ENCODE data around the gene PTGER1. TPM values are rescaled to one million over a fixed set of nuclear protein-coding genes. Genes with fewer than 3 reads are reported as not detected.

PTGER1 gene
- total and polyA plus RNA-seq, 4 donors, result 0.15 to 0.42 (median 0.22) TPM; not detected in 1

DNA sequence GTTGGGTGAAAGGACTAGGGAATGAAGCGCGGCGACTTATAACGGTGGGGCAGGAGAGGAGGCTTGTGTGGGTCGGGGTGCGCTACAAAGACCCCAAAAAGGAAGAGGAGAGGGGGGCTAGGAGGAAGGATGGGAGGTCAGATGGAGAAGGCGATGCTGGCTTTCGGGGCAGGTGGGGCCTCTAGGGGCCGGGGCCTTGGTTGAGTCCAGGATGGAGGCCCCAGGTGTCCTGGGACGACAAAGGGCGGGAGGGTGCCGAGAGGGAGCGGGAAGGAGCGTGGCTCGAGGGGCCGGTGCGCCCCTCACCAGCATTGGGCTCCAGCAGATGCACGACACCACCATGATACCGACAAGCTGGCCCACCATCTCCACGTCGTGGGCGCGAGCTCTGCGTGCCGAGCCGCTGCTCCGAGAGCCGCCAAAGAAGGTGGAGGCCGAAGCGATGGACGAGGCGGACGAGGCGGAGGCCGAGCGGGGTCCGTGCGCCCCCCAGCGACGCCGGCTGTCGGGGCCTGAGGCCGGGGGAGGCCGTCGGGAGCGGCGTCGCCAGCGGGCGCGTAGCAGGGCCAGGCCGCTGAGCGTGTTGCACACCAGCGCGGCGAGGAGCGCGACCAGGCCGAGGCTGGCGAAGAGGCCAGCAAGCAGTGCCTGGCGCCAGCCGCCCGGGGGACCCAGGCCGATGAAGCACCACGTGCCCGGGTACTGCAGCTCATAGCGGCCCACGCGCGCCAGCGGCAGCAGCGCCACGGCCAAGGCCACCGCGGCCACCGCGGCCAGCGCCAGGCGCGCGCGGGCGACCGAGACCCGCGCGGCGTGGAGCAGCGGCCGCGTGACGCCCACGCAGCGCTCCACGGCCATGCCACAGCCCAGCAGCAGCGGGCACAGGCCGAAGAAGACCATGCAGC, 1.8 kb downstream of the PTGER1 start:
- TF ChIP-seq NR2F2 (IDR thresholded peaks at IDR 0.05) (no peak), EGR1 (IDR thresholded peaks at IDR 0.05; ENCODE audit: low read depth in 2 of 2) (no peak), SP1 (IDR thresholded peaks at IDR 0.05) (no peak), RXRA (IDR thresholded peaks at IDR 0.05) (no peak), RAD21 (IDR thresholded peaks at IDR 0.05) (no peak), FOXA1 (IDR thresholded peaks at IDR 0.05) (no peak), GABPA (IDR thresholded peaks at IDR 0.05 in 1 of 2, conservative IDR thresholded peaks at IDR 0.05 in 1 of 2) (no peak)
- TF ChIP-seq, protein P1, sequence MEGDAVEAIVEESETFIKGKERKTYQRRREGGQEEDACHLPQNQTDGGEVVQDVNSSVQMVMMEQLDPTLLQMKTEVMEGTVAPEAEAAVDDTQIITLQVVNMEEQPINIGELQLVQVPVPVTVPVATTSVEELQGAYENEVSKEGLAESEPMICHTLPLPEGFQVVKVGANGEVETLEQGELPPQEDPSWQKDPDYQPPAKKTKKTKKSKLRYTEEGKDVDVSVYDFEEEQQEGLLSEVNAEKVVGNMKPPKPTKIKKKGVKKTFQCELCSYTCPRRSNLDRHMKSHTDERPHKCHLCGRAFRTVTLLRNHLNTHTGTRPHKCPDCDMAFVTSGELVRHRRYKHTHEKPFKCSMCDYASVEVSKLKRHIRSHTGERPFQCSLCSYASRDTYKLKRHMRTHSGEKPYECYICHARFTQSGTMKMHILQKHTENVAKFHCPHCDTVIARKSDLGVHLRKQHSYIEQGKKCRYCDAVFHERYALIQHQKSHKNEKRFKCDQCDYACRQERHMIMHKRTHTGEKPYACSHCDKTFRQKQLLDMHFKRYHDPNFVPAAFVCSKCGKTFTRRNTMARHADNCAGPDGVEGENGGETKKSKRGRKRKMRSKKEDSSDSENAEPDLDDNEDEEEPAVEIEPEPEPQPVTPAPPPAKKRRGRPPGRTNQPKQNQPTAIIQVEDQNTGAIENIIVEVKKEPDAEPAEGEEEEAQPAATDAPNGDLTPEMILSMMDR (IDR thresholded peaks at IDR 0.05; ENCODE audit: low read depth, low read length, missing input control), result no peak
- TF ChIP-seq, protein P2, sequence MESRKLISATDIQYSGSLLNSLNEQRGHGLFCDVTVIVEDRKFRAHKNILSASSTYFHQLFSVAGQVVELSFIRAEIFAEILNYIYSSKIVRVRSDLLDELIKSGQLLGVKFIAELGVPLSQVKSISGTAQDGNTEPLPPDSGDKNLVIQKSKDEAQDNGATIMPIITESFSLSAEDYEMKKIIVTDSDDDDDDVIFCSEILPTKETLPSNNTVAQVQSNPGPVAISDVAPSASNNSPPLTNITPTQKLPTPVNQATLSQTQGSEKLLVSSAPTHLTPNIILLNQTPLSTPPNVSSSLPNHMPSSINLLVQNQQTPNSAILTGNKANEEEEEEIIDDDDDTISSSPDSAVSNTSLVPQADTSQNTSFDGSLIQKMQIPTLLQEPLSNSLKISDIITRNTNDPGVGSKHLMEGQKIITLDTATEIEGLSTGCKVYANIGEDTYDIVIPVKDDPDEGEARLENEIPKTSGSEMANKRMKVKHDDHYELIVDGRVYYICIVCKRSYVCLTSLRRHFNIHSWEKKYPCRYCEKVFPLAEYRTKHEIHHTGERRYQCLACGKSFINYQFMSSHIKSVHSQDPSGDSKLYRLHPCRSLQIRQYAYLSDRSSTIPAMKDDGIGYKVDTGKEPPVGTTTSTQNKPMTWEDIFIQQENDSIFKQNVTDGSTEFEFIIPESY (IDR thresholded peaks at IDR 0.05), result no peak
- TF ChIP-seq, protein P3, sequence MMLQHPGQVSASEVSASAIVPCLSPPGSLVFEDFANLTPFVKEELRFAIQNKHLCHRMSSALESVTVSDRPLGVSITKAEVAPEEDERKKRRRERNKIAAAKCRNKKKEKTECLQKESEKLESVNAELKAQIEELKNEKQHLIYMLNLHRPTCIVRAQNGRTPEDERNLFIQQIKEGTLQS (IDR thresholded peaks at IDR 0.05), result no peak
- Histone ChIP-seq H3K4me1 (ENCODE audit: control insufficient read depth in 4 of 4, insufficient read depth in 4 of 4, low read length in 3 of 4) (peaks cover 5 to 27% (median 18%) of the 10 kb centered on the region in 4 donors), H3K9ac (ENCODE audit: low read depth in 1 of 2, low read length in 2 of 2) (no peak overlapping the region), H3K4me3 (ENCODE audit: low read depth in 1 of 3, low read length in 3 of 3) (peak overlapping the region in 1 of 3 donors; percentile 45), H3K9me3 (ENCODE audit: control insufficient read depth in 4 of 4, low read length in 3 of 4) (no peaks in the 10 kb centered on the region), H3K36me3 (ENCODE audit: control insufficient read depth in 4 of 4, insufficient read depth in 3 of 4, low read depth in 1 of 4, low read length in 3 of 4) (peaks cover 3 to 19% (median 8%) of the 10 kb centered on the region in 4 donors), H3K27me3 (ENCODE audit: control insufficient read depth in 4 of 4, insufficient read depth in 4 of 4, low read length in 3 of 4) (peaks cover 0 to 3% (median 0%) of the 10 kb centered on the region in 4 donors), H3K27ac (ENCODE audit: low read depth in 1 of 2, low read length in 2 of 2) (no peak overlapping the region)
- 12% methylated on average over 97 of the region's 97 CpGs for WGBS
- no peak for DNase-seq (ENCODE audit: low spot score)

DNA sequence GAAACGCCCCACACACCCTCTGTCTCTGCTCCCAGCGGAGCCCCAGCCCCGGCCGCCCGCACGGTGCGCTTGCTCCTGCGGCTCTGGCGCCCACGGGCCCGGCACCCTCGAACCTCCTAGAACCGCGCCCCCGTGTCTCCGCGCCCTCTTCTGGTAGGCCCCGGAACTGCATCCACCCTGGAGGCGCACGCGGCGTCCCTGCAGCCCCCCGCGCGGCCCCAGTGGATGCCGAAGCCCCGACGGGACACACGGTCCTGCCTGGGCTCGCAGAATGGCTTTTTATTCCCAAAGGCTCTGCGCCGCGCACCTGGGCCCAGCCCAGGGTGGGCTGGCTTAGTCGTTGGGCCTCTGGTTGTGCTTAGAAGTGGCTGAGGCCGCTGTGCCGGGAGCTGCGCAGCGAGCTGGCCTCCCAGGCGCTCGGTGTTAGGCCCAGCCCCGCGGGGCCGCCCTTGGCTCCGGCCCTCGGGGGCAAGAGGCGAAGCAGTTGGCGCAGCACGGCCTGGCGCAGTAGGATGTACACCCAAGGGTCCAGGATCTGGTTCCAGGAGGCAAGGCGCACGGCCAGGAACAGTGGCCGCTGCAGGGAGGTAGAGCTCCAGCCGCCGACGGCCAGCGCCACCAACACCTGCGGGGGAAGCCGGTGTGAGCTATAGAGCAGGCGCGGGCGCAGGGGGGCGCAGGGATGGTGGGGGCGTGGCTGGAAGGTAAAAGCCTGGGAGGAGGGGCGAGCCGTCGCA, 2.8 kb downstream of the PTGER1 start:
- Histone ChIP-seq H3K36me3 (ENCODE audit: control insufficient read depth in 4 of 4, insufficient read depth in 3 of 4, low read depth in 1 of 4, low read length in 3 of 4) (peaks cover 7 to 24% (median 9%) of the 10 kb centered on the region in 4 donors), H3K9ac (ENCODE audit: low read depth in 1 of 2, low read length in 2 of 2) (no peak overlapping the region), H3K27ac (ENCODE audit: low read depth in 1 of 2, low read length in 2 of 2) (no peak overlapping the region), H3K9me3 (ENCODE audit: control insufficient read depth in 4 of 4, low read length in 3 of 4) (no peaks in the 10 kb centered on the region), H3K27me3 (ENCODE audit: control insufficient read depth in 4 of 4, insufficient read depth in 4 of 4, low read length in 3 of 4) (peaks cover 0 to 3% (median 0%) of the 10 kb centered on the region in 4 donors), H3K4me3 (ENCODE audit: low read depth in 1 of 3, low read length in 3 of 3) (no peak overlapping the region), H3K4me1 (ENCODE audit: control insufficient read depth in 4 of 4, insufficient read depth in 4 of 4, low read length in 3 of 4) (peaks cover 5 to 27% (median 18%) of the 10 kb centered on the region in 4 donors)
- TF ChIP-seq HNF4A (conservative IDR thresholded peaks at IDR 0.05) (no peak), RAD21 (IDR thresholded peaks at IDR 0.05) (peak; percentile 43 to 75), JUND (IDR thresholded peaks at IDR 0.05) (no peak)
- TF ChIP-seq, protein P1 (IDR thresholded peaks at IDR 0.05; ENCODE audit: low read depth, low read length, missing input control), result peak; percentile 79
- TF ChIP-seq, protein P3 (IDR thresholded peaks at IDR 0.05), result no peak
- WGBS, result 5% methylated on average over 66 of the region's 66 CpGs
- DNase-seq (ENCODE audit: low spot score), result peak; percentile 89

All from liver (tissue), 9 donors.